Liver (tissue), 9 donors: ENCODE measurements around the gene TNC. TPM values are rescaled to one million over a fixed set of nuclear protein-coding genes. Genes with fewer than 3 reads are reported as not detected.

ENCODE experiments used
- DNase-seq: peaks from one replicate; pipeline ENCODE4 v3.0.0-alpha.2; 2017; ENCODE audit warnings: low spot score
- H3K27ac ChIP-seq, 2 donors: one replicate each; pipeline ENCODE4 v1.7.0; 2013; ENCODE audit warnings: inconsistent platforms in 2 of 2, low read length in 2 of 2, control low read depth in 1 of 2, low read depth in 1 of 2, mild to moderate bottlenecking in 1 of 2
- H3K27me3 ChIP-seq, 4 donors: one replicate each; pipeline versions ENCODE4 v1.6.1 to v1.7.0; 2013; ENCODE audit warnings: low read length in 3 of 4, inconsistent platforms in 1 of 4, mild to moderate bottlenecking in 1 of 4, moderate library complexity in 1 of 4; ENCODE audit not compliant: control insufficient read depth in 4 of 4, insufficient read depth in 4 of 4
- H3K36me3 ChIP-seq, 4 donors: one replicate each; pipeline versions ENCODE4 v1.6.1 to v1.7.0; 2013; ENCODE audit warnings: low read length in 3 of 4, mild to moderate bottlenecking in 3 of 4, low read depth in 1 of 4, moderate library complexity in 1 of 4; ENCODE audit not compliant: control insufficient read depth in 4 of 4, insufficient read depth in 3 of 4
- H3K4me1 ChIP-seq, 4 donors: one replicate each; pipeline versions ENCODE4 v1.6.1 to v1.7.0; 2013; ENCODE audit warnings: low read length in 3 of 4, mild to moderate bottlenecking in 3 of 4, moderate library complexity in 1 of 4; ENCODE audit not compliant: control insufficient read depth in 4 of 4, insufficient read depth in 4 of 4
- H3K4me3 ChIP-seq, 3 donors: one replicate each; pipeline versions ENCODE4 v1.6.1 to v1.7.0; 2013; ENCODE audit warnings: low read length in 3 of 3, control low read depth in 1 of 3, low read depth in 1 of 3, mild to moderate bottlenecking in 1 of 3
- H3K9ac ChIP-seq, 2 donors: one replicate each; pipeline ENCODE4 v1.7.0; 2013; ENCODE audit warnings: low read length in 2 of 2, mild to moderate bottlenecking in 2 of 2, moderate library complexity in 2 of 2, control low read depth in 1 of 2, low read depth in 1 of 2
- H3K9me3 ChIP-seq, 4 donors: one replicate each; pipeline versions ENCODE4 v1.6.1 to v1.7.0; 2013; ENCODE audit warnings: low read length in 3 of 4; ENCODE audit not compliant: control insufficient read depth in 4 of 4
- ATF3 ChIP-seq: IDR thresholded peaks from 2 replicates; pipeline ENCODE4 v1.6.1; 2016; ENCODE audit warnings: antibody characterized with exemption
- CTCF ChIP-seq: fragments of 150-350 bp; IDR thresholded peaks from 2 replicates; pipeline ENCODE4 v1.5.1; 2017; ENCODE audit warnings: improper control_type of control experiment, low read depth, low read length; ENCODE audit not compliant: missing input control
- EGR1 ChIP-seq, 2 donors: IDR thresholded peaks; 2 replicates each; pipeline ENCODE4 v1.6.1; 2016 to 2018; ENCODE audit warnings: antibody characterized with exemption in 2 of 2, low read depth in 2 of 2
- JUND ChIP-seq, 2 donors: IDR thresholded peaks; 2 replicates each; pipeline ENCODE4 v1.6.1; 2016; ENCODE audit warnings: antibody characterized with exemption in 2 of 2
- RAD21 ChIP-seq, 2 donors: IDR thresholded peaks; 2 replicates each; pipeline ENCODE4 v1.6.1; 2016; ENCODE audit warnings: antibody characterized with exemption in 2 of 2, mild to moderate bottlenecking in 2 of 2
- TAF1 ChIP-seq: conservative IDR thresholded peaks from 2 replicates; pipeline ENCODE4 v1.6.1; 2016; ENCODE audit warnings: antibody characterized with exemption, mild to moderate bottlenecking
- YY1 ChIP-seq: IDR thresholded peaks from 2 replicates; pipeline ENCODE4 v1.6.1; 2016; ENCODE audit warnings: antibody characterized with exemption, mild to moderate bottlenecking
- ZBTB33 ChIP-seq: IDR thresholded peaks from 2 replicates; pipeline ENCODE4 v1.6.1; 2016; ENCODE audit warnings: antibody characterized with exemption
- WGBS: extraction: QIAGEN DNeasy Blood & Tissue Kit; methylation state at CpG from one replicate; pipeline ENCODE4 v1.1.7; 2013; 5-methylcytosine and 5-hydroxymethylcytosine counted together
- polyA plus RNA-seq, 2 donors: library from polyadenylated mRNA; stranded (reverse) in 1 of 2; unstranded in 1 of 2; fragments of 200-250 nt in 1 of 2; fragments of >200 nt in 1 of 2; fragmentation: Nextera tagmentation in 1 of 2; extraction: Ambion mirVana in 1 of 2; gene quantifications; one replicate each; pipeline versions ENCODE4 v1.2.1 to v1.2.3, GENCODE V29; 2013 to 2015
- total RNA-seq, 2 donors: library from RNA; depleted of rRNA; stranded (reverse); fragments of >200 nt; gene quantifications; one replicate each; pipeline ENCODE4 v1.2.3, GENCODE V29; 2014
- donor health status: healthy.
- donor health status: healthy.
- donor health status: healthy.
- donor health status: healthy.
- donor health status: healthy.

Gene TNC
- total and polyA plus RNA-seq, 4 donors: 0.19 to 6.3 (median 1.8) TPM

GRCh38 chr9:115104908-115105307, 13.0 kb downstream of the TNC start:
- Histone ChIP-seq H3K4me3 (no peak overlapping the region), H3K27me3 (no peaks in the 10 kb centered on the region), H3K36me3 (no peaks in the 10 kb centered on the region), H3K9ac (no peak overlapping the region), H3K9me3 (no peaks in the 10 kb centered on the region), H3K4me1 (peaks cover 2 to 32% (median 20%) of the 10 kb centered on the region in 4 donors), H3K27ac (no peak overlapping the region)
- no peak for TF ChIP-seq CTCF
- TF ChIP-seq YY1: no peak
- no peak for TF ChIP-seq ZBTB33
- no peak for TF ChIP-seq JUND (IDR thresholded peaks at IDR 0.05)
- TF ChIP-seq RAD21 (IDR thresholded peaks at IDR 0.05): no peak
- WGBS: 83% methylated on average over 4 of the region's 4 CpGs
- DNase-seq: no peak

GRCh38 chr9:115103746-115104477, 14.0 kb downstream of the TNC start:
- H3K36me3 ChIP-seq: no peaks in the 10 kb centered on the region
- H3K9ac ChIP-seq: no peak overlapping the region
- H3K27ac ChIP-seq: no peak overlapping the region
- WGBS: 91% methylated on average over 3 of the region's 3 CpGs
- TF ChIP-seq JUND (IDR thresholded peaks at IDR 0.05): no peak
- TF ChIP-seq EGR1 (IDR thresholded peaks at IDR 0.05; ENCODE audit: low read depth in 2 of 2): no peak
- no peak for TF ChIP-seq ZBTB33
- no peak for TF ChIP-seq ATF3
- no peak overlapping the region for H3K4me3 ChIP-seq
- H3K9me3 ChIP-seq: no peaks in the 10 kb centered on the region
- no peaks in the 10 kb centered on the region for H3K27me3 ChIP-seq
- H3K4me1 ChIP-seq: peaks cover 2 to 33% (median 20%) of the 10 kb centered on the region in 4 donors
- no peak for DNase-seq

GRCh38 chr9:115099901-115100300, 18.1 kb downstream of the TNC start:
- Histone ChIP-seq H3K4me1 (peaks cover 0 to 11% (median 6%) of the 10 kb centered on the region in 4 donors), H3K27ac (no peak overlapping the region), H3K9ac (no peak overlapping the region), H3K9me3 (no peaks in the 10 kb centered on the region), H3K4me3 (no peak overlapping the region), H3K27me3 (peaks cover 0 to under 1% (median 0%) of the 10 kb centered on the region in 4 donors), H3K36me3 (no peaks in the 10 kb centered on the region)
- no peak for DNase-seq
- TF ChIP-seq CTCF (no peak), TAF1 (no peak), ZBTB33 (no peak), EGR1 (IDR thresholded peaks at IDR 0.05; ENCODE audit: low read depth in 2 of 2) (no peak)
- 88% methylated on average over 1 of the region's 1 CpG for WGBS
